Uterus (tissue), 2 donors: ENCODE data around the gene EDN3.

Source experiments
- POLR2A ChIP-seq, 2 donors: fragments of 450-650 bp; IDR thresholded peaks; one replicate each; pipeline ENCODE4 v1.6.1; 2016; ENCODE audit warnings: antibody characterized with exemption in 2 of 2, mild to moderate bottlenecking in 1 of 2, moderate library complexity in 1 of 2
- TF ChIP-seq, protein P1 (sequence below), 4 experiments: fragments of 200-600 bp in 2 of 4; fragments of 450-650 bp in 2 of 4; sonication (generic) in 2 of 4; IDR thresholded peaks; one replicate each; pipeline ENCODE4 v1.5.1; 2016 to 2019; ENCODE audit warnings: antibody characterized with exemption in 4 of 4, mild to moderate bottlenecking in 2 of 4, moderate library complexity in 1 of 4

DNA sequence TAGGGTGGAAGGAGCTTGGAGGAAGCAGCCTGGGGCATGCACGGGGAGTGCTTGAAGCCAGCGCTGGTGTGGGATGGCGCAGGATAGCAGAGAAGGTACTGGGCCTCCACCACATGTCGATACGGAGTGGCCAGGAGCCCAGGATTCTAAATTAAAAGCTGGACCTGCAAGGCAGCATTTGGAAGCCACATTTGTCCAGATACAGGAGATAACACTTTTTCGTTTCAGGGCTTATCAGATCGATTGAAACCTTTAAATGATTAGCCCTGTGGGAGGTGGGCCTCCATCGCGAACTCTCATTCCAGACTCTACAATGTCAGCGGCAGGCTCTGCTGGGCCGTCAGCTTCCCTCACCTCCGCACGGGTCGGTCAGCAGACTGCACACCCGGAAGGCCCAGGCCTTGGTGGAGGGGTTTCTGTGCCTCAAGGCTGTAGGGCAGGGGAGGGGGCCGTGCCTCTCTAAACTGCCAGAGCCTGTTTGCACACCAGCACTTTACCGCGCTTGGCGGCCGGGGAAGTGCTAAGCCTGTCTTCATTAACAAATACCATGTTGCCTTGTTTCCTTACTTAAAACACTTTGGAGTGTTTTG lies 17.9 kb downstream of the EDN3 start:
- TF ChIP-seq, protein P1, sequence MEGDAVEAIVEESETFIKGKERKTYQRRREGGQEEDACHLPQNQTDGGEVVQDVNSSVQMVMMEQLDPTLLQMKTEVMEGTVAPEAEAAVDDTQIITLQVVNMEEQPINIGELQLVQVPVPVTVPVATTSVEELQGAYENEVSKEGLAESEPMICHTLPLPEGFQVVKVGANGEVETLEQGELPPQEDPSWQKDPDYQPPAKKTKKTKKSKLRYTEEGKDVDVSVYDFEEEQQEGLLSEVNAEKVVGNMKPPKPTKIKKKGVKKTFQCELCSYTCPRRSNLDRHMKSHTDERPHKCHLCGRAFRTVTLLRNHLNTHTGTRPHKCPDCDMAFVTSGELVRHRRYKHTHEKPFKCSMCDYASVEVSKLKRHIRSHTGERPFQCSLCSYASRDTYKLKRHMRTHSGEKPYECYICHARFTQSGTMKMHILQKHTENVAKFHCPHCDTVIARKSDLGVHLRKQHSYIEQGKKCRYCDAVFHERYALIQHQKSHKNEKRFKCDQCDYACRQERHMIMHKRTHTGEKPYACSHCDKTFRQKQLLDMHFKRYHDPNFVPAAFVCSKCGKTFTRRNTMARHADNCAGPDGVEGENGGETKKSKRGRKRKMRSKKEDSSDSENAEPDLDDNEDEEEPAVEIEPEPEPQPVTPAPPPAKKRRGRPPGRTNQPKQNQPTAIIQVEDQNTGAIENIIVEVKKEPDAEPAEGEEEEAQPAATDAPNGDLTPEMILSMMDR (IDR thresholded peaks at IDR 0.05), result no peak
- no peak for TF ChIP-seq POLR2A (IDR thresholded peaks at IDR 0.05)
